Esophagus squamous epithelium (tissue), 5 donors: ENCODE measurements around the gene TSPAN1. TPM values are rescaled to one million over a fixed set of nuclear protein-coding genes. Genes with fewer than 3 reads are reported as not detected.

Experiments
- DNase-seq: peaks from one replicate; lab custom pipeline; 2025; lab: John Stamatoyannopoulos, UW
- H3K27ac ChIP-seq, 4 donors: fragments of 200-600 bp; sonication (generic); one replicate each; pipeline ENCODE4 v1.5.1; 2016 to 2019; ENCODE audit warnings: mild to moderate bottlenecking in 1 of 4
- H3K27me3 ChIP-seq, 4 donors: fragments of 200-600 bp; sonication (generic); 1 replicate in 3 of 4; 2 replicates in 1 of 4; pipeline versions ENCODE4 v1.5.1 to v1.6.0; 2017 to 2021; ENCODE audit warnings: antibody characterized with exemption in 1 of 4
- H3K36me3 ChIP-seq, 3 donors: fragments of 200-600 bp; sonication (generic); one replicate each; pipeline ENCODE4 v1.5.1; 2016 to 2019
- H3K4me1 ChIP-seq, 3 donors: fragments of 200-600 bp; sonication (generic); one replicate each; pipeline ENCODE4 v1.5.1; 2017 to 2019
- H3K4me3 ChIP-seq, 4 donors: fragments of 200-600 bp; sonication (generic); 1 replicate in 3 of 4; 2 replicates in 1 of 4; pipeline ENCODE4 v1.5.1; 2016 to 2019; ENCODE audit warnings: mild to moderate bottlenecking in 2 of 4, moderate library complexity in 1 of 4
- H3K9me3 ChIP-seq, 3 donors: fragments of 200-600 bp; sonication (generic); one replicate each; pipeline ENCODE4 v1.5.1; 2016 to 2019
- POLR2A ChIP-seq, 4 donors: fragments of 450-650 bp; IDR thresholded peaks; one replicate each; pipeline ENCODE4 v1.6.1; 2017; ENCODE audit warnings: antibody characterized with exemption in 4 of 4, mild to moderate bottlenecking in 4 of 4, moderate library complexity in 3 of 4
- WGBS, 2 donors: methylation state at CpG; one replicate each; pipeline ENCODE4 v1.1.5; 2018; 5-methylcytosine and 5-hydroxymethylcytosine counted together
- intact Hi-C: fragments of 100-400 bp; cut with DNase I; formaldehyde crosslinking; loops from one replicate; pipeline ENCODE4 v1.15.0; 2022
- total RNA-seq, 4 donors: library from RNA; depleted of rRNA; stranded (reverse); fragments of >200 nt; gene quantifications; one replicate each; pipeline ENCODE4 v1.1.0, GENCODE V29; 2016
- TF ChIP-seq, protein P1 (sequence below), 6 experiments: fragments of 450-650 bp in 4 of 6; fragments of 200-600 bp in 2 of 6; sonication (generic) in 2 of 6; IDR thresholded peaks; one replicate each; pipeline ENCODE4 v1.5.1; 2016 to 2019; ENCODE audit warnings: antibody characterized with exemption in 6 of 6, mild to moderate bottlenecking in 4 of 6, moderate library complexity in 4 of 6
- donor health status: DM: yes; HTN: yes; CAD: no.

Gene TSPAN1
- total RNA-seq, 4 donors from 2014 or later, result 1.4 to 10.7 (median 5.0) TPM

DNA sequence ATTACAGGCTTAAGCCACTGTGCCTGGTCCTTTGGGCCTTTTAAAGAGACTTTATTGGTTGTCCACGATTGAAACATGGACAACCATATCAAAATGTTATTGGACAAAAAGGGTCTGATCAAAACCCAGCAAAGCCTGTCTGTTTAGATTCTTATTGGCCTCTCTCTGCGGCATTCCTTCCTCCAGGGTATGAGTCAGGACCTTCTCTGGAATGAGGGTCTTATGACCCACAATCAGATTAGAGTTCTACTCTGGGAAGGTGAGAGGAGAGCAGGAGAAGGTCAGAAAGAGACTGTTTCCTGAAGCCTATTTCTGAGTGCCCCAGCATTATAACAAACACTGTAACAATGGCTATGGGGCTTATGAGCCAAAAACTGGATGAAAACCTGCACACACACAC lies 36.2 kb downstream of the TSPAN1 start:
- peaks cover 0 to 7% (median 0%) of the 10 kb centered on the region in 3 donors for H3K4me1 ChIP-seq
- intact Hi-C loops, result no loop called here
- no peak for TF ChIP-seq POLR2A (IDR thresholded peaks at IDR 0.05)
- TF ChIP-seq, protein P1, sequence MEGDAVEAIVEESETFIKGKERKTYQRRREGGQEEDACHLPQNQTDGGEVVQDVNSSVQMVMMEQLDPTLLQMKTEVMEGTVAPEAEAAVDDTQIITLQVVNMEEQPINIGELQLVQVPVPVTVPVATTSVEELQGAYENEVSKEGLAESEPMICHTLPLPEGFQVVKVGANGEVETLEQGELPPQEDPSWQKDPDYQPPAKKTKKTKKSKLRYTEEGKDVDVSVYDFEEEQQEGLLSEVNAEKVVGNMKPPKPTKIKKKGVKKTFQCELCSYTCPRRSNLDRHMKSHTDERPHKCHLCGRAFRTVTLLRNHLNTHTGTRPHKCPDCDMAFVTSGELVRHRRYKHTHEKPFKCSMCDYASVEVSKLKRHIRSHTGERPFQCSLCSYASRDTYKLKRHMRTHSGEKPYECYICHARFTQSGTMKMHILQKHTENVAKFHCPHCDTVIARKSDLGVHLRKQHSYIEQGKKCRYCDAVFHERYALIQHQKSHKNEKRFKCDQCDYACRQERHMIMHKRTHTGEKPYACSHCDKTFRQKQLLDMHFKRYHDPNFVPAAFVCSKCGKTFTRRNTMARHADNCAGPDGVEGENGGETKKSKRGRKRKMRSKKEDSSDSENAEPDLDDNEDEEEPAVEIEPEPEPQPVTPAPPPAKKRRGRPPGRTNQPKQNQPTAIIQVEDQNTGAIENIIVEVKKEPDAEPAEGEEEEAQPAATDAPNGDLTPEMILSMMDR (IDR thresholded peaks at IDR 0.05), result no peak
- WGBS, 2 donors, result 70 to 75% methylated on average over 2 of the region's 2 CpGs
- no peak overlapping the region for H3K4me3 ChIP-seq
- H3K27me3 ChIP-seq, result no peaks in the 10 kb centered on the region
- H3K27ac ChIP-seq, result no peak overlapping the region
- H3K36me3 ChIP-seq, result peaks cover 0 to 10% (median 0%) of the 10 kb centered on the region in 3 donors
- no peak for DNase-seq
- H3K9me3 ChIP-seq, result no peaks in the 10 kb centered on the region

DNA sequence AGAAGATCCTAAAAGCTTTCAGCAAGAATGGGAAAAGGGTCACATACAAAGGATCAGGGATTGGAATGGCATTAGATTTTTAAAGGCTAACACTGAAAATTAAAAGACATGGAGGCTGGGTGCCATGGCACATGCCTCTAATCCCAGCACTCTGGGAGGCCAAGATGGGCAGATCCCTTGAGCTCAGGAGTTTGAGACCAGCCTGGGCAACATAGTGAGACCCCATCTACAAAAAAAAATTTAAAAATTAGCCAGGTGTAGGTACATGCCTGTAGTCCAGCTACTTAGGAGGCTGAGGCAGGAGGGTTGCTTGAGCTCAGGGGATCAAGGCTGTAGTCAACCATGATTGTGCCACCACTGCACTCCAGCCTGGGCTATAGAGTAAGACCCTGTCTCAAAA lies 40.6 kb downstream of the TSPAN1 start:
- no peak overlapping the region for H3K4me3 ChIP-seq
- TF ChIP-seq, protein P1 (IDR thresholded peaks at IDR 0.05), result no peak
- TF ChIP-seq POLR2A (IDR thresholded peaks at IDR 0.05), result no peak
- H3K4me1 ChIP-seq, result peaks cover 0 to 27% (median 5%) of the 10 kb centered on the region in 3 donors
- peaks cover 0 to 6% (median 0%) of the 10 kb centered on the region in 3 donors for H3K36me3 ChIP-seq
- no peak overlapping the region for H3K27ac ChIP-seq
- no peaks in the 10 kb centered on the region for H3K9me3 ChIP-seq
- no peak for DNase-seq
- no peaks in the 10 kb centered on the region for H3K27me3 ChIP-seq
- intact Hi-C loops, result no loop called here

DNA sequence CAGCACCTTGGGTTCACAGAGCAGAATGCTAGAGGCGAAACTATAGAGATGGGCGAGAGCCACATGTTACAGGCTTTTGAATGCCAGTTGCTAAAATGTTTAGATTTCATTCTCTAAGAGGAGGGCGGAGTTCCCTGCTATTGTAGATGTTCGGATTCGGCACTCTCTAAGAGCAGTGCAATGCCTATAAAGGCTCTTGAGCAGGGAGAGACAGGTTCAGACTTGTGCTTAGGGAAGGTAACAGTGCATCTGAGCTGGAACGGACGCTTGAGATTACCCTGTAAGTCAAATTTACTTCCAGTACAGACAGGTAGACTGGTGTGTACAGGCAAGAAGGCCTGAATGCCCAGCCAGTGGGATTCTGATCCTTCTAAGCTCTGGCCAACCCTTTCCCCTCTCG lies 43.6 kb downstream of the TSPAN1 start:
- Histone ChIP-seq H3K9me3 (no peaks in the 10 kb centered on the region), H3K4me3 (no peak overlapping the region), H3K27ac (peak overlapping the region; percentile 77 to 87 (median 83)), H3K36me3 (peaks cover 0 to 17% (median 0%) of the 10 kb centered on the region in 3 donors), H3K4me1 (peaks cover 0 to 32% (median 5%) of the 10 kb centered on the region in 3 donors), H3K27me3 (no peaks in the 10 kb centered on the region)
- no peak for DNase-seq
- 28 to 52% methylated on average over 8 of the region's 8 CpGs for WGBS, 2 donors
- TF ChIP-seq POLR2A (IDR thresholded peaks at IDR 0.05), result no peak
- TF ChIP-seq, protein P1 (IDR thresholded peaks at IDR 0.05), result no peak
- intact Hi-C loops, result no loop called here

DNA sequence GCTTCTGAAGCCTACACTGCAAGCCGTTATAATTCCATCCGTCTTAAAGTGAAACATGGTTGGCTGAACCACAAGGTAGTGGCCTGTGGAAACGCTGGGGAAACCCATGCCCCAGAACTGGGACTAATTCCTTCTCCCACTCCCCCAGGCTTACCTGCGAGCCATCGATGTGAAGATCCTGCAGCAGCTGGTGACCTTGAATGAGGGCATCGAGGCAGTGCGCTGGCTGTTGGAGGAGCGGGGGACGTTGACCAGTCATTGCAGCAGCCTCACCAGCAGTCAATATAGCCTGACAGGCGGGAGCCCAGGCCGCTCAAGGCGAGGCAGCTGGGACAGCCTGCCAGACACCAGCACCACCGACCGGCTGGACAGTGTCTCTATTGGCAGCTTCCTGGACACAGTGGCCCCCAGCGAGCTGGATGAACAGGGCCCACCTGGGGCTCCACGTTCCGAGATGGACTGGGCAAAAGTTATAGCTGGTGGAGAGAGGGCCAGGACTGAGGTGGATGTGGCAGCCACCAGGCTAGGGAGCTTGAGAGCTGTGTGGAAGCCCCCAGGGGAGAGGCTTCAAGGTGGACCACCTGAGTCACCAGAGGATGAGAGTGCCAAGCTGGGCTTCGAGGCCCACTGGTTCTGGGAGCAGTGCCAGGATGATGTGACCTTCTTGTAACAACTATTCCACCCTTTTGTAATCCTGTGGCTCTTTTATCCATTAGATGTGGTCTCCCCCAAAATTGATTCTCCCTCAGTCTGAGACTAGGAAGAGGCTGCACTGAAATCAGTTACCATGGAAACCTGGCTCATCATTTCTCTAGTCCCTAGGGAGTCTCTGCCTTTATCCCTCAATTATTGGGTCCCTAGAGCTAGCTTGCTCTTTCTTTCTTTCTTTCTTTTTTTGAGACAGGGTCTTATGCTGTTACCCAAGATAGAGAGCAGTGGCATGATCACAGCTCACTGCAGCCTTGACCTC lies 44.9 kb downstream of the TSPAN1 start:
- intact Hi-C loops, result loop anchor here (2.0 to 5.0 kb wide), 2 partner anchors 38 to 183 kb away; no protein-coding TSS in a partner anchor
- TF ChIP-seq, protein P1 (IDR thresholded peaks at IDR 0.05), result no peak
- TF ChIP-seq POLR2A (IDR thresholded peaks at IDR 0.05), result no peak
- Histone ChIP-seq H3K4me3 (no peak overlapping the region), H3K36me3 (peaks cover 0 to 17% (median 0%) of the 10 kb centered on the region in 3 donors), H3K27ac (peak overlapping the region in 3 of 4 donors; percentile 80 to 87 (median 86)), H3K27me3 (no peaks in the 10 kb centered on the region), H3K9me3 (no peaks in the 10 kb centered on the region), H3K4me1 (peaks cover 0 to 37% (median 5%) of the 10 kb centered on the region in 3 donors)
- 61 to 69% methylated on average over 5 to 11 of the region's 18 CpGs for WGBS, 2 donors
- DNase-seq, result no peak

DNA sequence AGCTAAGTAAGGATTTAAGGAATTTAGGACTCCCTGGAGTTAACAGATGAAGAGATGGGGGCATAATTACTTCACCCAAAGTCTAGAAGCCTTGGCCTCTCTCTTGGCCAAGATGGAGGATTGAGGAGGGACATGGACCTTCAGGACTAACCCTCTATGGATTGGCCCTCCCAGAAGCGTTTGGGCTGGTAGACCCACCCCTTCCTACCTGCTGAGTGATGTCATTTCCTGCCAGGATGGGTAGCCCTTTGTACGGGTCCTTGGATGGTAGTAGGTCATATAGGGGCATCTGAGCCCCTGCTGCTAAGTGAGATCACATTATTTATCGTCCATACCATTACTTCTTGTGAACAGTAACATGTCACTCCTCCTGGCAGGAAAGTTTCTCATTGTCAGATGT lies 45.9 kb downstream of the TSPAN1 start:
- TF ChIP-seq POLR2A (IDR thresholded peaks at IDR 0.05), result no peak
- TF ChIP-seq, protein P1 (IDR thresholded peaks at IDR 0.05), result no peak
- DNase-seq, result no peak
- Histone ChIP-seq H3K27ac (no peak overlapping the region), H3K9me3 (no peaks in the 10 kb centered on the region), H3K4me1 (peaks cover 0 to 37% (median 5%) of the 10 kb centered on the region in 3 donors), H3K4me3 (no peak overlapping the region), H3K36me3 (peaks cover 0 to 17% (median 0%) of the 10 kb centered on the region in 3 donors), H3K27me3 (no peaks in the 10 kb centered on the region)
- 82 to 83% methylated on average over 3 of the region's 3 CpGs for WGBS, 2 donors
- intact Hi-C loops, result loop anchor here (2.0 to 5.0 kb wide), 2 partner anchors 39 to 184 kb away; no protein-coding TSS in a partner anchor
